Mammary epithelial cell (primary cell): ENCODE data around the gene GPX7.

ENCODE experiments used
- CTCF ChIP-seq, 2 donors: IDR thresholded peaks in 1 of 2; conservative IDR thresholded peaks in 1 of 2; 2 replicates each; pipeline ENCODE4 v1.5.1; 2011 to 2012; ENCODE audit warnings: inconsistent platforms in 2 of 2, low read length in 2 of 2, mild to moderate bottlenecking in 2 of 2, control low read depth in 1 of 2, low read depth in 1 of 2; ENCODE audit not compliant: insufficient read depth in 1 of 2; ENCODE audit errors: extremely low read depth in 1 of 2
- EZH2 ChIP-seq: IDR thresholded peaks from 2 replicates; pipeline ENCODE4 v1.6.1; 2012; ENCODE audit warnings: low read length, inconsistent platforms, borderline replicate concordance

- no peak for TF ChIP-seq CTCF (conservative IDR thresholded peaks at IDR 0.05 in 1 of 2, IDR thresholded peaks at IDR 0.05 in 1 of 2; ENCODE audit: extremely low read depth in 1 of 2, insufficient read depth in 1 of 2, low read depth in 1 of 2, low read length in 2 of 2)
- no peak for TF ChIP-seq EZH2
These were observed 24.9 kb downstream of the GPX7 start for GRCh38 chr1:52627028-52627427.
